ENCODE results near the gene RALGPS2.
"Not testable (repeated sequence)": the region's sequence is repeated elsewhere in the genome, so short reads cannot be mapped to it uniquely, and the experiment has no call there.

Gene RALGPS2

DNA sequence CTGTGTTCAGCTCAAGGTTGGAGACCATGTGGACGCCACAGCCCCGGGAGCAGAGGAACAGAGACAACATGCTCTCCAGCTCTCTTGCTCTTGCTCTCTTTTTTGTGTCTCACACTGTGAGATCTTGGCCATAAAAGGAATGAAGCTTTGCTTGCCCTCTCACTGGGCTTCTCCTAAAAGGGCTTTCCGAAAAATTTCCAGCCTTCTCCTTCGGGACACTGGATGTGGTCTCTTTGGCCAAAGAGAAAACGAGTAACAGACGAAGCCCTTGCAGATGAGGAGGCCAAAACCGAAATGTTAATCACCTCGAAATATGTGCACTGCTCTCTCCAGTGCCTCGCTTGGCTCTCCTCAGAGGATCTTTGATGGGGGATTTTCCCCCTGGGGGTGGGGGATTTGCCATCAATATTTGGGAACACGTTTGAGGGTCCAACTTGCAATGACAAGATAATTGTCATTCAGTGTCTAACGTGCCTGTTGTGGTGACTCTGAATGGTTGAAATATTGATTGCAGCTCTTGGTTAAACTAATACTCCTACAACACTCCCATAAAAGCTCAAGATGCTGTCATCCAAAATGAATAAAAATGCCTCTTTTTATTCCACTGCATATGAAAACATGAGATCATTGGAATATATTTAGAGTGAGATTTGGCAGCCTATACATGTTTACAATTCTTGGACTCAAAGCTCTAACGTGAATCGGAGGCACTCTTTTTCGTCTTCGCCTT lies 214.5 kb downstream of the RALGPS2 start:
- H3K4me3 Mint-ChIP-seq: no peak overlapping the region
- no peaks in the 10 kb centered on the region for H3K9me3 Mint-ChIP-seq (ENCODE audit: low read depth)
- peaks cover under 1% of the 10 kb centered on the region for H3K27me3 Mint-ChIP-seq
- no peaks in the 10 kb centered on the region for H3K36me3 Mint-ChIP-seq
- H3K4me1 Mint-ChIP-seq (ENCODE audit: low read depth): no peaks in the 10 kb centered on the region
- no peak overlapping the region for H3K27ac Mint-ChIP-seq

DNA sequence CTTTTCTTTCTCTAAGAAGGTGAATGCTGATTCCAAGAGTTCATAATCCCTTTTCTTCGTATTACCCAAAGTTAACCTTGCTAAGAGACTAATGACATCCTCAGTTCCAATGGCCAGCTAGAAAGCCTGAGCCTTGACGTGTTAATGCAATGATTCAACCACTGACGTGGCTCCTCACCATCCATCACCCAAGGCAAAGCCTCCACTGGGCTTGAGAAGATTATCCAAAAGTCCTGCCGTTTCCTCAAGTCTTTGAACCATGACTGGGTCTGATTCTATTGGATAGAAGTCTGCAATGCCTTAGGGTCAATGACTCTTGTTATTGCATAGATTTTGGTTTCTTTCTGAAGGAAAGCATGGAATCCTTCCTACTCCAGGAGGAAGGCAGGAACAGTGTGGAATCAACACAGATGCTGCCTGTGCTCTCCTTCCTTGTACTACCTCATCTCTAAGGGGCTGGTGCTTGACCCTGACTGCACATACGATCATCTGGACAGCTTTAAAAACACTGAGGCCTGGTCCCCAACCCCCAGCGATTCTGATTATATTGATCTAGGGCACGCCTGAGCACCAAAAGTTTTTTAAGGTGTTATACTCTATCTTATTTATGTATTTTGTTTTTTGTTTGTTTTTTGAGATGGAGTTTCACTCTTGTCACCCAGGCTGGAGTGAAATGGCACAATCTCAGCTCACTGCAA lies 215.2 kb downstream of the RALGPS2 start:
- no peak overlapping the region for H3K27ac Mint-ChIP-seq
- no peaks in the 10 kb centered on the region for H3K9me3 Mint-ChIP-seq (ENCODE audit: low read depth)
- no peaks in the 10 kb centered on the region for H3K4me1 Mint-ChIP-seq (ENCODE audit: low read depth)
- no peaks in the 10 kb centered on the region for H3K36me3 Mint-ChIP-seq
- peaks cover 4% of the 10 kb centered on the region for H3K27me3 Mint-ChIP-seq
- H3K4me3 Mint-ChIP-seq: no peak overlapping the region

DNA sequence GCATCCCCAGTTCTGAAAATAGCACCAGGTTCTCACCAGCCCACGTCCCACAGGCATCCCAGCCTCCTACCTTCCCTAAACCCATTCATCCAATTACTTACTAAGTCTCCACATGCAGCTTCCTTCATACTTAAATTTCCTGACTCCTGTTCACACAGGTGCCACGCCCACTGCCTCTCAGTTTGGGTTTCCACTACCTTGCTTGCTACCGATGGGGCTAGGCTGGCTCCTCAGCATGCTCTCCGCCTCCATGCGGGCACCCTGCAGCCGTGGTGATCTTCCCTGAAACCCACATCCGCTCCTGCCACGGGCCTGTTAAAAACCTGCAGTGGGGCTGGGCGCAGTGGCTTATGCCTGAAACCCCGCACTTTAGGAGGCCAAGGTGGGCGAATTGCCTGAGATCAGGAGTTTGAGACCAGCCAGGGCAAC lies 216.2 kb downstream of the RALGPS2 start:
- Mint-ChIP-seq H3K9me3 (ENCODE audit: low read depth) (no peaks in the 10 kb centered on the region), H3K4me3 (no peak overlapping the region)

DNA sequence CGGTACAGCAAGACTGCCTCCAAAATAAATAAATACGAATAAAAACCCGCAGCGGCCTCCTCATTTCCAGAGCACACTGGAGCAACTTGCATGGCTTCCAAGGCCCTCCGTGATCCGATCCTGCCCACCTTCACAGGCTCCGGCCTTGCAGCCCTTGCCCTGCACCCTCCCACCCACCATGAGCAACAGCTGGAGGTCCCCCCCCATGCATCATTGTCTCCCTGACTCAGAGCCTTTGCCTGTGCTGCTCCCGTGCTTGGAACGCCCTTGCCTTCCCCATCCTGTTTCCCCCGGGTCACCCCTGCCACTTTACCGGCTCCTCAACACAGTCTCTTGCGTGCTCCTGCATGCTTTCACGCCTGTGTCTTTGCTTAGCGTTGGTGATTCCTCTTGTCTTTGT lies 216.8 kb downstream of the RALGPS2 start:
- H3K27me3 Mint-ChIP-seq: peaks cover 6% of the 10 kb centered on the region
- H3K36me3 Mint-ChIP-seq: no peaks in the 10 kb centered on the region
- H3K4me3 Mint-ChIP-seq: no peak overlapping the region
- no peaks in the 10 kb centered on the region for H3K9me3 Mint-ChIP-seq (ENCODE audit: low read depth)
- no peaks in the 10 kb centered on the region for H3K4me1 Mint-ChIP-seq (ENCODE audit: low read depth)
- H3K27ac Mint-ChIP-seq: no peak overlapping the region

More for the DNA sequence above, 216.2 kb downstream of the RALGPS2 start:
- Mint-ChIP-seq H3K36me3 (no peaks in the 10 kb centered on the region), H3K27me3 (peaks cover 6% of the 10 kb centered on the region), H3K27ac (no peak overlapping the region), H3K4me1 (ENCODE audit: low read depth) (no peaks in the 10 kb centered on the region)

DNA sequence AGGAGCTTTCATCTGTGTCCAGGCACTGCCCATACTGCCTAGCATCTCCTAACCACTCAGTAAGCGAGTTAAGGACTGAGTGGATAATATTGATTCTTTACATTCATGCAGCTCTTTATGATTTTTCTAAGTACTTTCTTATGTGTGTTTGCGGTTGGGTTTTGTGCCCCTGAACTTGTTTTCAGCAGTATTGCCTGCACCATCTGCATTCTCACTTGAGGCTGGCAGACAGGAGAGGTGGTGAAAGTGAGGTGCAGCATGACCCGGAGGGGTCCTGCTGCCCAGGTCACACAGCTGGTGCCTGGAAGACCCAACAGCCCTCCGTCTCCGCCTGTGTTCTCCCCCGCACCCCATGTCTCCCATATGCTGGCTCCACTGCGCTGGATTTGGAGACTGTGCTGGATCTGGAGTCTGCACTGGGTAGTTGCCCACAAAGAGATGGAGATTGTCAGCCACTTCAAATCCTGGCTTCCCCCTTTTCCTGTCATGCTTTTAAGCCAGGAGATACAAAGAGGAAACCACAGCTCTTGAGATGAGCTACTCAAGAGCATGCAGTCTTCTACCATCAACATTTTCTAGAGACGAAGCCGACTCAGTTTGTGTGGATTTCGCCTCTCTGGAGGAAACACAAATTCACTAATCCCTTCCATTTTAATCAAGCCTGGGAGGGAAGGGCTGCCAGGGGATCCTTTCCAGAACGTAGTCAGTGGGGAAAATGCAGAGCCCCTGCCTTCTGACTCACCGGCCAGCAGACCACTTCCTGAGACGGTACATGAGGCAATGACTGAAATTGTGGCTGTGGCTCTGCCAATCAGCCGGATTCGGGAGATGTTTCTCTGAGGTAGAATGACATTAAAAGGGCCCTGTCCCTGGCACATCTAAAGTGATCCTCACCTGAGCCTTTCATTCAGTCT lies 217.5 kb downstream of the RALGPS2 start:
- H3K9me3 Mint-ChIP-seq (ENCODE audit: low read depth): no peaks in the 10 kb centered on the region
- no peak overlapping the region for H3K27ac Mint-ChIP-seq
- H3K4me3 Mint-ChIP-seq: no peak overlapping the region
- no peaks in the 10 kb centered on the region for H3K4me1 Mint-ChIP-seq (ENCODE audit: low read depth)
- peaks cover 6% of the 10 kb centered on the region for H3K27me3 Mint-ChIP-seq
- no peaks in the 10 kb centered on the region for H3K36me3 Mint-ChIP-seq

DNA sequence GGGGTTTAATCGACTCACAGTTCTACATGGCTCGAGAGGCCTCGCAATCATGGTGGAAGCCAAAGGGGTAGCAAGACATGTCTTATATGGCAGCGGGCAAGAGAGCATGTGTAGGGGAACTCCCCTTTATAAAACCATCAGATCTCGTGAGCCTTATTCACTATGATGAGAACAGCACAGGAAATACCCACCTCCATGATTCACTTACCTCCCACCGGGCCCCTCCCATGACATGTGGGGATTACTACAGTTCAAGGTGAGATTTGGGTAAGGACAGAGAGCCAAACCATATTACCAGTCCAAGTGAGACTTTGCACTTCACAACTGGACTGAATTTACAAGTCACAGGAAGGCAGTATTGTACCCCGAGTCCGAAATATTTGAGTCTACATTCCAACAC lies 219.7 kb downstream of the RALGPS2 start:
- Mint-ChIP-seq H3K36me3 (no peaks in the 10 kb centered on the region), H3K4me3 (no peak overlapping the region)

DNA sequence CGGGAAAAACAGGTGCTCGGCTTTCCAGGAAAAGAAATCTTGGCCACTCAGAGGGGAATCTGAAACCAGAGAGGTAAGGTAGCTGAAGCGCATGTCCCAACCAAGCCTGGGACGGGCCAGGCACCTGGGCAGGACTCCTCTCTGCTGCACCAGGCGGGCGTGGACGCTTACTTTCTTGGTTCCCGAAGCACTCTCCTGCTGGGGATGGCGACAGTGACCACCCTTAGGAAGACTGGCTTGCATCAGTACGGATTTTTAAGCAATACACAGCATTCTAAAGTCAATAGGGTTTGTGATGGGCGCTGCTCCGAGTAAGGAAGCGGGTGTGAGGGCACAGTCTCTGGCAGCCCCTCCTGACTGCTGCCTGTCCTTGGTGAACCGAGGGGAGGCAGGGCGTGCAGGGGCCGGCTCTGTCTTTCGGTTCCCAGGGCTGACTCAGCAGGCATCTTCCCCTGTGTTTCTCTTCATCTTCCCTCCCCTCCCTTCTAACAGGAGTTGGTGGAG lies 220.8 kb downstream of the RALGPS2 start:
- peaks cover 11% of the 10 kb centered on the region for H3K27me3 Mint-ChIP-seq
- no peaks in the 10 kb centered on the region for H3K9me3 Mint-ChIP-seq (ENCODE audit: low read depth)
- no peak overlapping the region for H3K4me3 Mint-ChIP-seq
- H3K27ac Mint-ChIP-seq: no peak overlapping the region
- H3K4me1 Mint-ChIP-seq (ENCODE audit: low read depth): no peaks in the 10 kb centered on the region
- no peaks in the 10 kb centered on the region for H3K36me3 Mint-ChIP-seq

More for the DNA sequence above, 219.7 kb downstream of the RALGPS2 start:
- H3K4me1 Mint-ChIP-seq (ENCODE audit: low read depth): no peaks in the 10 kb centered on the region
- H3K27ac Mint-ChIP-seq: no peak overlapping the region
- no peaks in the 10 kb centered on the region for H3K9me3 Mint-ChIP-seq (ENCODE audit: low read depth)
- peaks cover 11% of the 10 kb centered on the region for H3K27me3 Mint-ChIP-seq

DNA sequence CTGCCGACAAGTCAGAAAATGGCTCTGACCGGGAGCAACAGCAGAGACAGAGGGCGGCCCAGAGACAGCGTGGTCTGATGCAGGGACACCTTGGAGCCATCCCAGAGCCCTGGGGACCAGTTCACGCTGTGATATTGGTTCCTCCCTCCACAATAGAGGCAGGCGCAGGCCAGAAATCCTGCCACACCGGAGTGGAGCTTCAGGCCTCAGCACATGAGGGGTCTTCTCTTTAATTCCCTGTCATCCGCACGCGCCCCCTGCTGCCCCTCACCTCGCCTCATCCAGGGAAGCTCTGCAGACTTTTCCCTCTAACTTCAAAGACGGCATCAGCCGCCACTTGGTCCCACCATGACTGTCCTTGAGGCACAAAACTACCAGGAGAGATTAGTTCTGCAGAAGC lies 221.4 kb downstream of the RALGPS2 start:
- H3K4me1 Mint-ChIP-seq (ENCODE audit: low read depth): no peaks in the 10 kb centered on the region
- no peaks in the 10 kb centered on the region for H3K9me3 Mint-ChIP-seq (ENCODE audit: low read depth)
- no peak overlapping the region for H3K4me3 Mint-ChIP-seq
- no peaks in the 10 kb centered on the region for H3K36me3 Mint-ChIP-seq
- H3K27me3 Mint-ChIP-seq: peaks cover 11% of the 10 kb centered on the region
- no peak overlapping the region for H3K27ac Mint-ChIP-seq

DNA sequence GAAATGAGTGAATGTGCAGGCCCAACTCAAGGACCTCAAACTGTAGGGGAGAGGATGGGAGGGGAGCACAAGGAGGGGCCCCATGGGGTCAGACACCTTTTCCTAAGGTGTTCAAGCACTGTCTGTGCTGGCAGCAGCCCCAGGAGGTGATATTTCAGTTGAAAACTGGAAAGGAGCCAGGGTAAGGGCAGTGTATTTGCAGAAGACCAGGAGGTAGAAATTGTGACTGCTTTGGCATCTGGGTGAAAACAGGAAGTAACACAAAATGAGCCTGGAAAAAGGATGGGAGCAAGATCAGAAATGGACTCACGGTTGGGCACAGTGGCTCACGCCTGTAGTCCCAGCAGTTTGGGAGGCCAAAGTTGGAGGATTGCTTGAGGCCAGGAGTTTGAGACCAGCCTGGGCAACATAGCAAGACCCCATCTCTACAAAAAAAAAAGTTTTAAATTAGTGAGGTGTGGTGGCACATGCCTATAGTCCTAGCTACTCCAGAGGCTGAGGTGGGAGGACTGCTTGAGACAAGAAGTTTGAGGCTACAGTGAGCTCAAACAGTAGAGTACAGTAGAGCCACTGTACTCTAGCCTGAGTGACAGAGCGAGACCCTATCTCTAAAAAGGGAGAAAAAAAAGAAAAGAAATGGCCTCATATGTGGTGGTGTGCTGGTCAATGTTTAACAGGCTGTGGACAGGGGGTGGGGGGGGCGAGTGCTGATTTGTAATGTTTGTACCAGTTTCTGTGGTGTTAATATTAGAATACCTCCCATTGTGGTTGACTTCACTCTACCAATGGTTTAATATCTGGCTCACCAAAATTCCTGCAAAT lies 222.0 kb downstream of the RALGPS2 start:
- no peak overlapping the region for H3K27ac Mint-ChIP-seq
- no peaks in the 10 kb centered on the region for H3K36me3 Mint-ChIP-seq
- H3K4me1 Mint-ChIP-seq (ENCODE audit: low read depth): no peaks in the 10 kb centered on the region
- no peak overlapping the region for H3K4me3 Mint-ChIP-seq
- H3K9me3 Mint-ChIP-seq (ENCODE audit: low read depth): no peaks in the 10 kb centered on the region
- peaks cover 11% of the 10 kb centered on the region for H3K27me3 Mint-ChIP-seq

DNA sequence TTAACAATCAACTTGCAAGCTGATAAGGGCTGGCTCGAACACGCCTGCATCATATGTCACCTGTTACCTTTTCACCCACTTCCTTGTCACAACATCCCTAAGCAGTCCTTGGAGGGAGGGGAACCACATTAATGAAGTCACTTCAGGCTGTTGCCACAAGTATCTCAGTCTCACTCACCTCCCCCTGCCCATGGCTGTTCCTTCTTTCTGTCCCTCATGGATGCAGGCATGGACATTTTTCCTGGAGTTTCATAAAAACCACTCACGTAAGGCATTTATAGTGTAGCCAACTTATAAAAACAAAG lies 222.6 kb downstream of the RALGPS2 start:
- H3K27me3 Mint-ChIP-seq: peaks cover 11% of the 10 kb centered on the region
- no peaks in the 10 kb centered on the region for H3K36me3 Mint-ChIP-seq
- H3K4me3 Mint-ChIP-seq: no peak overlapping the region
- H3K27ac Mint-ChIP-seq: no peak overlapping the region
- H3K9me3 Mint-ChIP-seq (ENCODE audit: low read depth): no peaks in the 10 kb centered on the region
- H3K4me1 Mint-ChIP-seq (ENCODE audit: low read depth): no peaks in the 10 kb centered on the region

DNA sequence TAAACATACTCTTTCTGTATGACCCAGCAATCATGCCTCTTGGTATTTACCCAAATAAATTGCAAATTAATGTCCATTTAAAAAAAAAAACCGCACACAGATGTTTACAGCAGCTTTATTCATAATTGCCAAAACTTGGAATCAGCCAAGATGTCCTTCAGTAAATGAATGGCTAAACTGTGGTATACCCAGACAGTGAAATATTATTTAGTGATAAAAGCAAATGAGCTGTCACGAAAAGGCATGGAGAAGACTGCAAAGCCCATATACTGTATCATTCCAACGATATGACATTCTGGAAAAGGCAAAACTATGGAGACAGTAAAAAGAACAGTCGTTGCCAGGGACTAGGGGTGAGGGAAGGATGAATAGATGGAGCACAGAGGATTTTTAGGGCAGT lies 223.6 kb downstream of the RALGPS2 start:
- Mint-ChIP-seq H3K27me3 (peaks cover 11% of the 10 kb centered on the region), H3K27ac (no peak overlapping the region), H3K4me1 (ENCODE audit: low read depth) (no peaks in the 10 kb centered on the region), H3K36me3 (no peaks in the 10 kb centered on the region), H3K9me3 (ENCODE audit: low read depth) (no peaks in the 10 kb centered on the region), H3K4me3 (no peak overlapping the region)

DNA sequence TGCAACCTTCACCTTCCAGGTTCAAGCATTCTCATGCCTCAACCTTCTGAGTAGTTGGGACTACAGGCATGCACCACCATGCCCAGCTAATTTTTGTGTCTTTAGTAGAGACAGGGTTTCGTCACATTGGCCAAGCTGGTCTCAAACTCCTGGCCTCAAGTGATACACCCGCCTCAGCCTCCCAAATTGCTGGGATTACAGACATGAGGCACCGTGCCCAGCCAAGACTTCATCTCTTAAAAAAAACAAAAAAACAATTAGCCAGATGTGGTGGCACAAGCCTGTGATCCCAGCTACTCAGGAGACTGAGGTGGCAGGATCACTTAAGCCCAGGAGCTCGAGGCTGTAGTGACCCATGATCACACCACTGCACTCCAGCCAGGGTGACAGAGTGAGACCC lies 224.8 kb downstream of the RALGPS2 start:
- not testable (repeated sequence) for H3K9me3 Mint-ChIP-seq (ENCODE audit: low read depth); H3K4me3 Mint-ChIP-seq; H3K27ac Mint-ChIP-seq; H3K36me3 Mint-ChIP-seq; H3K4me1 Mint-ChIP-seq (ENCODE audit: low read depth)
- H3K27me3 Mint-ChIP-seq: peaks cover 10% of the 10 kb centered on the region

DNA sequence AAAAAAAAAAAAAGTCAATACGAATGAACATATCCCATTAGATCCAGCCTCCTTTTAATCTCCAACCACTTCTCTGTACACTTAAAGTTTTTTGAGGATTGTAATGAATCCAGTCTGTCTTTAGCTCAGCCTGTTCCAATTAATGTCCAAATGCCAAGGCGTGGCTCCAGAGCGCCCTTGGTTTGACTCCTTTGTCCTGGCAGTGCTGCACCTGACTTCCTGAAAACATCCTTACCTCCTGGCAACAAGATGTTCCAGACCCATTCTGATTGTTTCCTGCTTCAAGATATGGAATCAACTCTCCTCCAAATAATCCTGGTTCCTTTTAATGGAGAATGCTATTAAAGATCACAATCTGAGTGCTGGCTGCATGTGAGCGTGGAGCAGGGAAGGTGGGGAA lies 226.6 kb downstream of the RALGPS2 start:
- peaks cover 6% of the 10 kb centered on the region for H3K27me3 Mint-ChIP-seq
- no peaks in the 10 kb centered on the region for H3K4me1 Mint-ChIP-seq (ENCODE audit: low read depth)
- no peak overlapping the region for H3K4me3 Mint-ChIP-seq
- no peak overlapping the region for H3K27ac Mint-ChIP-seq
- H3K9me3 Mint-ChIP-seq (ENCODE audit: low read depth): no peaks in the 10 kb centered on the region
- H3K36me3 Mint-ChIP-seq: no peaks in the 10 kb centered on the region

DNA sequence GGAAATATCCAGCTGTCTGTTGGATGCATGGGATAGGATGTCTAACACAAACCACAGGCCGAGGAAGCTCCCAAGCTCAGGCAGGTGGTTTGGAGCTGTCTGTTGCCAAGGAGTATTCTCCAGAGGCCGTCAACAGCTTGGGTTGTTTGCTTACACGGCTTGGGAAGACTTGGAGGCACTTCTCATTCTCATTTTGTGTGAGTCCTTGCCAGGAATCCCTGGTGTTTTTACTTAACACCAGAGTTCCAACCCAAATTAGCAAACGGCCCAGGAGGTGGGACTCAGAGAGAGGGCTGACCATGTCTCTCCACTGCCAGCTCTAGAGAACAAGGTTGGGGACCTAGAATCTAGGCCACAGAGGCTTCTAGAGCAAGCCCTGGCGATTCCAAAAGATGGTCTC lies 228.0 kb downstream of the RALGPS2 start:
- Mint-ChIP-seq H3K27ac (no peak overlapping the region), H3K36me3 (no peaks in the 10 kb centered on the region), H3K27me3 (peaks cover 4% of the 10 kb centered on the region), H3K4me3 (no peak overlapping the region), H3K4me1 (ENCODE audit: low read depth) (no peaks in the 10 kb centered on the region), H3K9me3 (ENCODE audit: low read depth) (no peaks in the 10 kb centered on the region)

All from activated naive CD8-positive, alpha-beta T cell (primary cell).